GM20431 (cell line): Measurements from ENCODE around the gene JAG2.

Source experiments
- in situ Hi-C: fragments of 300-500 bp; cut with MseI, MboI; formaldehyde crosslinking; loops from one replicate; pipeline ENCODE4 v1.15.0; 2020; ENCODE audit warnings: low sequenced_read_pairs; ENCODE audit not compliant: unreplicated experiment

The JAG2 gene

GRCh38 chr14:105169776-105170655, 1.4 kb upstream of the JAG2 start:
- in situ Hi-C loops: no loop called here

- in situ Hi-C loops: no loop called here
Observed at GRCh38 chr14:105168979-105169507, 467 bp upstream of the JAG2 start.

GRCh38 chr14:105168093-105168420, 519 bp downstream of the JAG2 start:
- in situ Hi-C loops: no loop called here

GRCh38 chr14:105167303-105168092, 1.1 kb downstream of the JAG2 start:
- in situ Hi-C loops: no loop called here

- in situ Hi-C loops: no loop called here
Observed at GRCh38 chr14:105166571-105167302, 1.8 kb downstream of the JAG2 start.

GRCh38 chr14:105165761-105166485, 2.7 kb downstream of the JAG2 start:
- in situ Hi-C loops: no loop called here

GRCh38 chr14:105165134-105165704, 3.4 kb downstream of the JAG2 start:
- in situ Hi-C loops: no loop called here

- in situ Hi-C loops: no loop called here
Observed at GRCh38 chr14:105163040-105163742, 5.4 kb downstream of the JAG2 start.

- in situ Hi-C loops: no loop called here
Observed at GRCh38 chr14:105162669-105162979, 6.0 kb downstream of the JAG2 start.

GRCh38 chr14:105161964-105162668, 6.5 kb downstream of the JAG2 start:
- in situ Hi-C loops: no loop called here

GRCh38 chr14:105161309-105161708, 7.3 kb downstream of the JAG2 start:
- in situ Hi-C loops: no loop called here

- in situ Hi-C loops: no loop called here
Observed at GRCh38 chr14:105160776-105161175, 7.8 kb downstream of the JAG2 start.

GRCh38 chr14:105159344-105159743, 9.2 kb downstream of the JAG2 start:
- in situ Hi-C loops: no loop called here

GRCh38 chr14:105158794-105159193, 9.8 kb downstream of the JAG2 start:
- in situ Hi-C loops: no loop called here

- in situ Hi-C loops: no loop called here
Observed at GRCh38 chr14:105157872-105158271, 10.7 kb downstream of the JAG2 start.

- in situ Hi-C loops: no loop called here
Observed at GRCh38 chr14:105156414-105157375, 11.9 kb downstream of the JAG2 start.

- in situ Hi-C loops: no loop called here
Observed at GRCh38 chr14:105155681-105156413, 12.7 kb downstream of the JAG2 start.
